ENCODE measurements around the gene KIAA0586. TPM values are rescaled to one million over a fixed set of nuclear protein-coding genes. Genes with fewer than 3 reads are reported as not detected.

Gene KIAA0586
- total RNA-seq, 1 experiment from 2014 or later: 23.5 TPM

DNA sequence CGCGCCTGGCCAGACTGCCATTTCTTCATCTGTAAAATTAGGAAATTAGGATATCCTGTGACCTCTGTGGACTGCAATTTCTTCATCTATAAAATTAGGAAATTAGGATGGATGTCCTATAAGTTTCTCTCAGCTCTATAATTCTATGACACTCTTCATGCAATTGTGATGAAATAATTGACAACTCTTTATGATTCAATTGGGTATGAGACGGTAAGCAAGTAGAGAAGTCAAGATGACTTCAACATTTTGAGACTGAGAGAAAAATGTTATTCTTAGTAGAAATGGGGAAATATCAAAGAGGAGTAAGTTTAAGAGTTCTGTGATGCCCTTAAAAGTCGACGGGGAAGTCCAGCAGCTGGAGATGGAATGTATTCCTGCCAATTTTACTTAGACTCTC lies 12.0 kb downstream of the KIAA0586 start:
- no peak for TF ChIP-seq ZNF263 (CRISPR knock-in tag; IDR thresholded peaks at IDR 0.05; ENCODE audit: low read depth)
- TF ChIP-seq, protein P1, sequence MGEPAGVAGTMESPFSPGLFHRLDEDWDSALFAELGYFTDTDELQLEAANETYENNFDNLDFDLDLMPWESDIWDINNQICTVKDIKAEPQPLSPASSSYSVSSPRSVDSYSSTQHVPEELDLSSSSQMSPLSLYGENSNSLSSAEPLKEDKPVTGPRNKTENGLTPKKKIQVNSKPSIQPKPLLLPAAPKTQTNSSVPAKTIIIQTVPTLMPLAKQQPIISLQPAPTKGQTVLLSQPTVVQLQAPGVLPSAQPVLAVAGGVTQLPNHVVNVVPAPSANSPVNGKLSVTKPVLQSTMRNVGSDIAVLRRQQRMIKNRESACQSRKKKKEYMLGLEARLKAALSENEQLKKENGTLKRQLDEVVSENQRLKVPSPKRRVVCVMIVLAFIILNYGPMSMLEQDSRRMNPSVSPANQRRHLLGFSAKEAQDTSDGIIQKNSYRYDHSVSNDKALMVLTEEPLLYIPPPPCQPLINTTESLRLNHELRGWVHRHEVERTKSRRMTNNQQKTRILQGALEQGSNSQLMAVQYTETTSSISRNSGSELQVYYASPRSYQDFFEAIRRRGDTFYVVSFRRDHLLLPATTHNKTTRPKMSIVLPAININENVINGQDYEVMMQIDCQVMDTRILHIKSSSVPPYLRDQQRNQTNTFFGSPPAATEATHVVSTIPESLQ (CRISPR knock-in tag; IDR thresholded peaks at IDR 0.05): no peak
- TF ChIP-seq ZNF671 (CRISPR knock-in tag; IDR thresholded peaks at IDR 0.05): no peak
- no peak for TF ChIP-seq NFYB (CRISPR knock-in tag; conservative IDR thresholded peaks at IDR 0.05; ENCODE audit: low read depth)
- TF ChIP-seq, protein P2, sequence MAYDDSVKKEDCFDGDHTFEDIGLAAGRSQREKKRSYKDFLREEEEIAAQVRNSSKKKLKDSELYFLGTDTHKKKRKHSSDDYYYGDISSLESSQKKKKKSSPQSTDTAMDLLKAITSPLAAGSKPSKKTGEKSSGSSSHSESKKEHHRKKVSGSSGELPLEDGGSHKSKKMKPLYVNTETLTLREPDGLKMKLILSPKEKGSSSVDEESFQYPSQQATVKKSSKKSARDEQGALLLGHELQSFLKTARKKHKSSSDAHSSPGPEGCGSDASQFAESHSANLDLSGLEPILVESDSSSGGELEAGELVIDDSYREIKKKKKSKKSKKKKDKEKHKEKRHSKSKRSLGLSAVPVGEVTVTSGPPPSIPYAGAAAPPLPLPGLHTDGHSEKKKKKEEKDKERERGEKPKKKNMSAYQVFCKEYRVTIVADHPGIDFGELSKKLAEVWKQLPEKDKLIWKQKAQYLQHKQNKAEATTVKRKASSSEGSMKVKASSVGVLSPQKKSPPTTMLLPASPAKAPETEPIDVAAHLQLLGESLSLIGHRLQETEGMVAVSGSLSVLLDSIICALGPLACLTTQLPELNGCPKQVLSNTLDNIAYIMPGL (CRISPR knock-in tag; IDR thresholded peaks at IDR 0.05): no peak
- H3K27me3 Mint-ChIP-seq (ENCODE audit: low read depth): no peaks in the 10 kb centered on the region
- ATAC-seq (no peak), DNase-seq (ENCODE audit: low spot score) (no peak)
- H3K4me3 Mint-ChIP-seq: no peak overlapping the region
- POLR2A ChIA-PET: no interaction called here
- CTCF ChIA-PET: no interaction called here
- no peak overlapping the region for H3K27ac Mint-ChIP-seq
- peaks cover 21% of the 10 kb centered on the region for H3K36me3 Mint-ChIP-seq
- no peaks in the 10 kb centered on the region for H3K9me3 Mint-ChIP-seq
- H3K4me1 Mint-ChIP-seq: no peaks in the 10 kb centered on the region

DNA sequence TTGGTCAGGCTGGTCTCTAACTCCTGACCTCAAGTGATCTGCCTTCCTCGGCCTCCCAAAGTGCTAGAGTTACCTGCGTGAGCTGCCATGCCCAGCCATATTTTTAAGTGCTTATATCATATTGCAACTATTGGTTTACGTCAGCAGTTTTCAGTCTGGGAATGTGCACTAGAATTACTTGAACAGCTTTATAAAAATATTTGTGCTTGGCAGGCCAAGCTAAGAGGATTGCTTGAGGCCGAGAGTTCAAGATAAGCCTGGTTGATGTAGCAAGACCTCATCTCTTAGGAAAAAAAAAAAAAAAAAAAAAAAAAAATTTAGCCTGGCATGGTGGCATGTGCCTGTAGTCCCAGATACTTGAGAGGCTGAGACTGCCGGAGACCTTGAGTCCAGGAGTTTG lies 17.1 kb downstream of the KIAA0586 start:
- TF ChIP-seq, protein P3, sequence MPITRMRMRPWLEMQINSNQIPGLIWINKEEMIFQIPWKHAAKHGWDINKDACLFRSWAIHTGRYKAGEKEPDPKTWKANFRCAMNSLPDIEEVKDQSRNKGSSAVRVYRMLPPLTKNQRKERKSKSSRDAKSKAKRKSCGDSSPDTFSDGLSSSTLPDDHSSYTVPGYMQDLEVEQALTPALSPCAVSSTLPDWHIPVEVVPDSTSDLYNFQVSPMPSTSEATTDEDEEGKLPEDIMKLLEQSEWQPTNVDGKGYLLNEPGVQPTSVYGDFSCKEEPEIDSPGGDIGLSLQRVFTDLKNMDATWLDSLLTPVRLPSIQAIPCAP (CRISPR knock-in tag; IDR thresholded peaks at IDR 0.05): no peak
- TF ChIP-seq CREB1 (CRISPR knock-in tag; IDR thresholded peaks at IDR 0.05): no peak
- H3K27me3 Mint-ChIP-seq (ENCODE audit: low read depth): no peaks in the 10 kb centered on the region
- DNase-seq (ENCODE audit: low spot score) (no peak), ATAC-seq (no peak)
- H3K9me3 Mint-ChIP-seq: no peaks in the 10 kb centered on the region
- POLR2A ChIA-PET: no interaction called here
- CTCF ChIA-PET: no interaction called here
- peaks cover 20% of the 10 kb centered on the region for H3K36me3 Mint-ChIP-seq
- no peak overlapping the region for H3K27ac Mint-ChIP-seq
- H3K4me3 Mint-ChIP-seq: no peak overlapping the region
- no peaks in the 10 kb centered on the region for H3K4me1 Mint-ChIP-seq

DNA sequence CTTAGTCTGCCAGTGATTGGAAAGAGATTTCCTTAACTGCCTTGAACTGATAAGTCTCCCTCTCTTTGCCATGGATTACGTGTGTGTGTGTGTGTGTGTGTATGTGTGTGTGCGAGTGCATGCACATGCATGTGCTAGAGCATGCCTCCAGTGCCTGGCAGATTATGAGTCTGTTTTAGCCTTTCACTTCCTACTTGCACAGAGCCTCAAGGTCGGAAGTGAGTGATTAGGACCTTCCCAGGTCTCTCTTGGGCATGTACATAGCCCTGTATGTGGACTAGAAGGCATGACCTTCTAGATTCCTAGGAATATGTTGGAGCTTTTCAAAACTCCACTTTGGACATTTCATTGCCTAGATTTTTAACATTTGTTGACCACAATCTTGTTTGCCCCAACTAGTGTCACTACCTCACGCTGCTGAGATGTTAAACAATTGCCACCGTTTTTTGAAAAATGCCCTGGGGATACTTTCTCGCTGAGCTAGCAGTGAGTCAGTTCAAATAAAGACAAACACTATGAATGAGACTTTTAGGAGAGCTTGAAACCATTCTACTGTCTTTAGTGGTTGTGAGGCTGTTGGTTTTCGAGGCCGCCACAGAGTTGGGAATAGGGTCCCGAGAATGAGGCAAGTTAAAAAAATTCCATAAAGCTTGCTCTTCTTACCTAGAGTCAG lies 28.2 kb downstream of the KIAA0586 start:
- ChIA-PET POLR2A (no interaction called here), CTCF (no interaction called here)
- Mint-ChIP-seq H3K27me3 (ENCODE audit: low read depth) (no peaks in the 10 kb centered on the region), H3K9me3 (no peaks in the 10 kb centered on the region), H3K36me3 (peaks cover 15% of the 10 kb centered on the region), H3K27ac (peak overlapping the region; percentile 36; the same call in 1 of the 2 replicates), H3K4me1 (no peaks in the 10 kb centered on the region), H3K4me3 (no peak overlapping the region)
- DNase-seq (ENCODE audit: low spot score) (no peak), ATAC-seq (no peak)
- no peak for TF ChIP-seq ZNF317 (CRISPR knock-in tag; IDR thresholded peaks at IDR 0.05; ENCODE audit: borderline replicate concordance, low read depth)
- no peak for TF ChIP-seq OVOL2 (CRISPR knock-in tag; IDR thresholded peaks at IDR 0.05; ENCODE audit: borderline replicate concordance)
- TF ChIP-seq, protein P4, sequence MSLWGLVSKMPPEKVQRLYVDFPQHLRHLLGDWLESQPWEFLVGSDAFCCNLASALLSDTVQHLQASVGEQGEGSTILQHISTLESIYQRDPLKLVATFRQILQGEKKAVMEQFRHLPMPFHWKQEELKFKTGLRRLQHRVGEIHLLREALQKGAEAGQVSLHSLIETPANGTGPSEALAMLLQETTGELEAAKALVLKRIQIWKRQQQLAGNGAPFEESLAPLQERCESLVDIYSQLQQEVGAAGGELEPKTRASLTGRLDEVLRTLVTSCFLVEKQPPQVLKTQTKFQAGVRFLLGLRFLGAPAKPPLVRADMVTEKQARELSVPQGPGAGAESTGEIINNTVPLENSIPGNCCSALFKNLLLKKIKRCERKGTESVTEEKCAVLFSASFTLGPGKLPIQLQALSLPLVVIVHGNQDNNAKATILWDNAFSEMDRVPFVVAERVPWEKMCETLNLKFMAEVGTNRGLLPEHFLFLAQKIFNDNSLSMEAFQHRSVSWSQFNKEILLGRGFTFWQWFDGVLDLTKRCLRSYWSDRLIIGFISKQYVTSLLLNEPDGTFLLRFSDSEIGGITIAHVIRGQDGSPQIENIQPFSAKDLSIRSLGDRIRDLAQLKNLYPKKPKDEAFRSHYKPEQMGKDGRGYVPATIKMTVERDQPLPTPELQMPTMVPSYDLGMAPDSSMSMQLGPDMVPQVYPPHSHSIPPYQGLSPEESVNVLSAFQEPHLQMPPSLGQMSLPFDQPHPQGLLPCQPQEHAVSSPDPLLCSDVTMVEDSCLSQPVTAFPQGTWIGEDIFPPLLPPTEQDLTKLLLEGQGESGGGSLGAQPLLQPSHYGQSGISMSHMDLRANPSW (CRISPR knock-in tag; conservative IDR thresholded peaks at IDR 0.05; ENCODE audit: low read depth): no peak
- TF ChIP-seq, protein P5, sequence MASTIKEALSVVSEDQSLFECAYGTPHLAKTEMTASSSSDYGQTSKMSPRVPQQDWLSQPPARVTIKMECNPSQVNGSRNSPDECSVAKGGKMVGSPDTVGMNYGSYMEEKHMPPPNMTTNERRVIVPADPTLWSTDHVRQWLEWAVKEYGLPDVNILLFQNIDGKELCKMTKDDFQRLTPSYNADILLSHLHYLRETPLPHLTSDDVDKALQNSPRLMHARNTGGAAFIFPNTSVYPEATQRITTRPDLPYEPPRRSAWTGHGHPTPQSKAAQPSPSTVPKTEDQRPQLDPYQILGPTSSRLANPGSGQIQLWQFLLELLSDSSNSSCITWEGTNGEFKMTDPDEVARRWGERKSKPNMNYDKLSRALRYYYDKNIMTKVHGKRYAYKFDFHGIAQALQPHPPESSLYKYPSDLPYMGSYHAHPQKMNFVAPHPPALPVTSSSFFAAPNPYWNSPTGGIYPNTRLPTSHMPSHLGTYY (CRISPR knock-in tag; IDR thresholded peaks at IDR 0.05): no peak
- TF ChIP-seq GTF2I (CRISPR knock-in tag; conservative IDR thresholded peaks at IDR 0.05): no peak
- TF ChIP-seq ESRRA (CRISPR knock-in tag; IDR thresholded peaks at IDR 0.05; ENCODE audit: borderline replicate concordance): no peak
- TF ChIP-seq, protein P6, sequence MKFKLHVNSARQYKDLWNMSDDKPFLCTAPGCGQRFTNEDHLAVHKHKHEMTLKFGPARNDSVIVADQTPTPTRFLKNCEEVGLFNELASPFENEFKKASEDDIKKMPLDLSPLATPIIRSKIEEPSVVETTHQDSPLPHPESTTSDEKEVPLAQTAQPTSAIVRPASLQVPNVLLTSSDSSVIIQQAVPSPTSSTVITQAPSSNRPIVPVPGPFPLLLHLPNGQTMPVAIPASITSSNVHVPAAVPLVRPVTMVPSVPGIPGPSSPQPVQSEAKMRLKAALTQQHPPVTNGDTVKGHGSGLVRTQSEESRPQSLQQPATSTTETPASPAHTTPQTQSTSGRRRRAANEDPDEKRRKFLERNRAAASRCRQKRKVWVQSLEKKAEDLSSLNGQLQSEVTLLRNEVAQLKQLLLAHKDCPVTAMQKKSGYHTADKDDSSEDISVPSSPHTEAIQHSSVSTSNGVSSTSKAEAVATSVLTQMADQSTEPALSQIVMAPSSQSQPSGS (CRISPR knock-in tag; IDR thresholded peaks at IDR 0.05; ENCODE audit: borderline replicate concordance, low read depth): no peak
- TF ChIP-seq, protein P2 (CRISPR knock-in tag; IDR thresholded peaks at IDR 0.05): no peak
- TF ChIP-seq NR1H2 (CRISPR knock-in tag; IDR thresholded peaks at IDR 0.05): no peak
- no peak for TF ChIP-seq ZNF416 (CRISPR knock-in tag; IDR thresholded peaks at IDR 0.05)
- TF ChIP-seq, protein P3 (CRISPR knock-in tag; IDR thresholded peaks at IDR 0.05): no peak
- no peak for TF ChIP-seq FOXJ3 (CRISPR knock-in tag; IDR thresholded peaks at IDR 0.05; ENCODE audit: borderline replicate concordance)
- no peak for TF ChIP-seq ZNF121 (CRISPR knock-in tag; IDR thresholded peaks at IDR 0.05)
